HEK293 (cell line): ENCODE measurements around the gene ZNF81.

Source experiments
- CTCF ChIP-seq: fragments of 450-650 bp; formaldehyde crosslinking; IDR thresholded peaks from 2 replicates; pipeline ENCODE4 v1.5.1; 2016; ENCODE audit warnings: missing biosample characterization, missing genetic modification characterization
- GLI4 ChIP-seq: fragments of 450-650 bp; formaldehyde crosslinking; IDR thresholded peaks from 2 replicates; pipeline ENCODE4 v1.5.1; 2016; ENCODE audit warnings: missing biosample characterization, missing genetic modification characterization
- MYNN ChIP-seq: fragments of 450-650 bp; formaldehyde crosslinking; IDR thresholded peaks from 2 replicates; pipeline ENCODE4 v1.5.1; 2016; ENCODE audit warnings: missing biosample characterization, missing genetic modification characterization, borderline replicate concordance
- REST ChIP-seq: fragments of 450-650 bp; formaldehyde crosslinking; IDR thresholded peaks from 2 replicates; pipeline ENCODE4 v1.5.1; 2016; ENCODE audit warnings: missing biosample characterization, missing genetic modification characterization
- ZFP37 ChIP-seq: fragments of 450-650 bp; formaldehyde crosslinking; IDR thresholded peaks from 2 replicates; pipeline ENCODE4 v1.5.1; 2016; ENCODE audit warnings: missing biosample characterization, missing genetic modification characterization
- ZNF548 ChIP-seq: fragments of 450-650 bp; formaldehyde crosslinking; IDR thresholded peaks from 2 replicates; pipeline ENCODE4 v1.5.1; 2016; ENCODE audit warnings: missing biosample characterization, missing genetic modification characterization
- ZNF629 ChIP-seq: fragments of 450-650 bp; formaldehyde crosslinking; IDR thresholded peaks from 2 replicates; pipeline ENCODE4 v1.5.1; 2017; ENCODE audit warnings: missing biosample characterization, missing genetic modification characterization
- ZSCAN23 ChIP-seq: fragments of 450-650 bp; formaldehyde crosslinking; IDR thresholded peaks from 2 replicates; pipeline ENCODE4 v1.5.1; 2016; ENCODE audit warnings: missing biosample characterization, missing genetic modification characterization
- TF ChIP-seq, protein P1 (sequence below): fragments of 450-650 bp; formaldehyde crosslinking; IDR thresholded peaks from 2 replicates; pipeline ENCODE4 v1.5.1; 2016; ENCODE audit warnings: missing biosample characterization, missing genetic modification characterization
- TF ChIP-seq, protein P2 (sequence below): fragments of 450-650 bp; formaldehyde crosslinking; IDR thresholded peaks from 2 replicates; pipeline ENCODE4 v1.5.1; 2016; ENCODE audit warnings: missing biosample characterization, missing genetic modification characterization, borderline replicate concordance
- TF ChIP-seq, protein P3 (sequence below): fragments of 450-650 bp; formaldehyde crosslinking; IDR thresholded peaks from 2 replicates; pipeline ENCODE4 v1.5.1; 2017; ENCODE audit warnings: missing biosample characterization, mild to moderate bottlenecking, missing genetic modification characterization, moderate library complexity

DNA sequence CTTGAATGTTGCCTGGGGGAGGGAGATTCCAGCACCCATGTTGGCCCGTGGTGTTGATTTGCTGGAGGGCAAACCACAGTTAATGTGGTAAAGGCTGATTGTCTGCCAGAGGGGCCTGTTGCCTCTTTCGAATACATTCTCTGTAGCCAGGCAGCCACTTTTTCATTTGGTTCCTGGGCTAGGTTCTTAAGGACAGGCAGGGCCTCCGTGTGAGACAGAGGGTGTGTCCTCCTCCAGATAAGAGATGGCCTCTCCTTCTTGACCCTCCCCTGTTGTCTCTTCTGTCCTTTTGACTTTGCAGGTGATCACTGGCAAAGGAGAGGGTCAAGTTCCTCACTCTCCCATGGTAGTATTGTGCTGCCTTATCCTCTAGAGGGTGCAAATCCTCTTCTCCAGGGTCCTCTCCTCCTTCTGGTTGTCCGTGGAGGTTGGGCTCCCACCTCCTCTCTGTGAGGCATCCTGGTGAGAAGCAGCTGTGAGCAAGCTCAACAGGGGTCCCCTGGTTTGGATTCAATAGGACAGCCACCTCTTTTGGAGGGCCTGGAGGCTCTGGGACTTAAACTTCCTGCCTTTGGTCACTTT, 122.2 kb downstream of the ZNF81 start:
- TF ChIP-seq, protein P1, sequence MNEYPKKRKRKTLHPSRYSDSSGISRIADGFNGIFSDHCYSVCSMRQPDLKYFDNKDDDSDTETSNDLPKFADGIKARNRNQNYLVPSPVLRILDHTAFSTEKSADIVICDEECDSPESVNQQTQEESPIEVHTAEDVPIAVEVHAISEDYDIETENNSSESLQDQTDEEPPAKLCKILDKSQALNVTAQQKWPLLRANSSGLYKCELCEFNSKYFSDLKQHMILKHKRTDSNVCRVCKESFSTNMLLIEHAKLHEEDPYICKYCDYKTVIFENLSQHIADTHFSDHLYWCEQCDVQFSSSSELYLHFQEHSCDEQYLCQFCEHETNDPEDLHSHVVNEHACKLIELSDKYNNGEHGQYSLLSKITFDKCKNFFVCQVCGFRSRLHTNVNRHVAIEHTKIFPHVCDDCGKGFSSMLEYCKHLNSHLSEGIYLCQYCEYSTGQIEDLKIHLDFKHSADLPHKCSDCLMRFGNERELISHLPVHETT (tag by site-specific recombination) = no peak
- TF ChIP-seq ZSCAN23 (tag by site-specific recombination) (no peak), CTCF (tag by site-specific recombination) (no peak; the same call in 1 of the 2 replicates), ZNF629 (tag by site-specific recombination) (no peak), REST (tag by site-specific recombination) (no peak), ZFP37 (no peak), MYNN (tag by site-specific recombination) (no peak), ZNF548 (tag by site-specific recombination) (no peak), GLI4 (tag by site-specific recombination) (no peak)
- TF ChIP-seq, protein P2, sequence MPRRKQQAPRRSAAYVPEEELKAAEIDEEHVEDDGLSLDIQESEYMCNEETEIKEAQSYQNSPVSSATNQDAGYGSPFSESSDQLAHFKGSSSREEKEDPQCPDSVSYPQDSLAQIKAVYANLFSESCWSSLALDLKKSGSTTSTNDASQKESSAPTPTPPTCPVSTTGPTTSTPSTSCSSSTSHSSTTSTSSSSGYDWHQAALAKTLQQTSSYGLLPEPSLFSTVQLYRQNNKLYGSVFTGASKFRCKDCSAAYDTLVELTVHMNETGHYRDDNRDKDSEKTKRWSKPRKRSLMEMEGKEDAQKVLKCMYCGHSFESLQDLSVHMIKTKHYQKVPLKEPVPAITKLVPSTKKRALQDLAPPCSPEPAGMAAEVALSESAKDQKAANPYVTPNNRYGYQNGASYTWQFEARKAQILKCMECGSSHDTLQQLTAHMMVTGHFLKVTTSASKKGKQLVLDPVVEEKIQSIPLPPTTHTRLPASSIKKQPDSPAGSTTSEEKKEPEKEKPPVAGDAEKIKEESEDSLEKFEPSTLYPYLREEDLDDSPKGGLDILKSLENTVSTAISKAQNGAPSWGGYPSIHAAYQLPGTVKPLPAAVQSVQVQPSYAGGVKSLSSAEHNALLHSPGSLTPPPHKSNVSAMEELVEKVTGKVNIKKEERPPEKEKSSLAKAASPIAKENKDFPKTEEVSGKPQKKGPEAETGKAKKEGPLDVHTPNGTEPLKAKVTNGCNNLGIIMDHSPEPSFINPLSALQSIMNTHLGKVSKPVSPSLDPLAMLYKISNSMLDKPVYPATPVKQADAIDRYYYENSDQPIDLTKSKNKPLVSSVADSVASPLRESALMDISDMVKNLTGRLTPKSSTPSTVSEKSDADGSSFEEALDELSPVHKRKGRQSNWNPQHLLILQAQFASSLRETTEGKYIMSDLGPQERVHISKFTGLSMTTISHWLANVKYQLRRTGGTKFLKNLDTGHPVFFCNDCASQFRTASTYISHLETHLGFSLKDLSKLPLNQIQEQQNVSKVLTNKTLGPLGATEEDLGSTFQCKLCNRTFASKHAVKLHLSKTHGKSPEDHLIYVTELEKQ (tag by site-specific recombination) = no peak
- TF ChIP-seq, protein P3, sequence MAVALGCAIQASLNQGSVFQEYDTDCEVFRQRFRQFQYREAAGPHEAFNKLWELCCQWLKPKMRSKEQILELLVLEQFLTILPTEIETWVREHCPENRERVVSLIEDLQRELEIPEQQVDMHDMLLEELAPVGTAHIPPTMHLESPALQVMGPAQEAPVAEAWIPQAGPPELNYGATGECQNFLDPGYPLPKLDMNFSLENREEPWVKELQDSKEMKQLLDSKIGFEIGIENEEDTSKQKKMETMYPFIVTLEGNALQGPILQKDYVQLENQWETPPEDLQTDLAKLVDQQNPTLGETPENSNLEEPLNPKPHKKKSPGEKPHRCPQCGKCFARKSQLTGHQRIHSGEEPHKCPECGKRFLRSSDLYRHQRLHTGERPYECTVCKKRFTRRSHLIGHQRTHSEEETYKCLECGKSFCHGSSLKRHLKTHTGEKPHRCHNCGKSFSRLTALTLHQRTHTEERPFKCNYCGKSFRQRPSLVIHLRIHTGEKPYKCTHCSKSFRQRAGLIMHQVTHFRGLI (tag by site-specific recombination) = no peak
